PC-9 (cell line): ENCODE data around the gene ARL6IP1. TPM values are rescaled to one million over a fixed set of nuclear protein-coding genes. Genes with fewer than 3 reads are reported as not detected.

ENCODE experiments used
- Bru-seq: library from RNA; stranded (reverse); fragments of 400-500 nt; gene quantifications from one replicate; lab custom pipeline; 2021; lab: Mats Ljungman, UMichigan
- BruChase-seq, 2 experiments: library from RNA; stranded (reverse); fragments of 400-500 nt; gene quantifications; one replicate each; lab custom pipeline; 2021; lab: Mats Ljungman, UMichigan
- BruUV-seq: library from RNA; stranded (reverse); fragments of 400-500 nt; replicated peaks from 2 replicates; lab custom pipeline; 2021; lab: Mats Ljungman, UMichigan
- CTCF ChIA-PET: fragments of 300-600 bp; sonication (Branson Sonifier 250); formaldehyde crosslinking; loops from one replicate; lab custom pipeline; 2022; ENCODE audit warnings: antibody characterized with exemption; lab: Charles Lee
- POLR2A ChIA-PET: fragments of 300-600 bp; sonication (Branson Sonifier 250); formaldehyde crosslinking; loops from one replicate; lab custom pipeline; 2022; ENCODE audit warnings: antibody characterized with exemption; ENCODE audit not compliant: unreplicated experiment; lab: Charles Lee
- DNase-seq, 2 experiments: peaks; one replicate each; pipeline versions ENCODE4 v3.0.0 to v3.0.0-alpha.2; 2015 to 2022; ENCODE audit warnings: mixed read lengths in 1 of 2
- H2AFZ ChIP-seq: fragments of 200-600 bp; sonication (generic); 2 replicates; pipeline ENCODE4 v1.8.1; 2017; ENCODE audit warnings: antibody characterized with exemption
- H3F3A ChIP-seq: fragments of 200-600 bp; sonication (generic); 2 replicates; pipeline ENCODE4 v1.8.1; 2017; ENCODE audit warnings: antibody characterized with exemption, mild to moderate bottlenecking, low read depth; ENCODE audit not compliant: insufficient read depth
- H3K27ac ChIP-seq: fragments of 200-600 bp; sonication (generic); 2 replicates; pipeline ENCODE4 v1.6.1; 2016; ENCODE audit warnings: mixed run types
- H3K27me3 ChIP-seq: fragments of 200-600 bp; sonication (generic); 2 replicates; pipeline ENCODE4 v1.6.1; 2016; ENCODE audit warnings: low read depth, mixed run types; ENCODE audit not compliant: insufficient read depth
- H3K36me3 ChIP-seq: fragments of 200-600 bp; sonication (generic); 2 replicates; pipeline ENCODE4 v1.6.1; 2016; ENCODE audit warnings: low read depth, mixed run types
- H3K4me1 ChIP-seq: fragments of 200-600 bp; sonication (generic); replicated peaks from 2 replicates; pipeline ENCODE4 v1.6.1; 2016; ENCODE audit warnings: mixed run types; ENCODE audit not compliant: insufficient read depth
- H3K4me2 ChIP-seq: fragments of 200-600 bp; sonication (generic); 2 replicates; pipeline ENCODE4 v1.6.1; 2017; ENCODE audit warnings: mixed run types
- H3K4me3 ChIP-seq: fragments of 200-600 bp; sonication (generic); 2 replicates; pipeline ENCODE4 v1.6.1; 2016; ENCODE audit warnings: mixed run types
- H3K79me2 ChIP-seq: fragments of 200-600 bp; sonication (generic); 2 replicates; pipeline ENCODE4 v1.6.1; 2017; ENCODE audit warnings: low read depth, mixed run types
- H3K9me2 ChIP-seq: fragments of 200-600 bp; sonication (generic); 2 replicates; pipeline ENCODE4 v1.8.1; 2017; ENCODE audit warnings: mild to moderate bottlenecking; ENCODE audit not compliant: insufficient read depth
- H3K9me3 ChIP-seq: fragments of 200-600 bp; sonication (generic); 2 replicates; pipeline ENCODE4 v1.8.1; 2016; ENCODE audit warnings: low read depth; ENCODE audit not compliant: insufficient read depth
- H4K20me1 ChIP-seq: fragments of 200-600 bp; sonication (generic); 2 replicates; pipeline ENCODE4 v1.8.1; 2017; ENCODE audit not compliant: insufficient read depth
- EZH2 ChIP-seq: fragments of 200-600 bp; sonication (generic); IDR thresholded peaks from 2 replicates; pipeline ENCODE4 v1.8.0; 2017; ENCODE audit warnings: antibody characterized with exemption, low read depth
- intact Hi-C: fragments of 100-400 bp; cut with micrococcal nuclease; formaldehyde crosslinking; loops from one replicate; pipeline ENCODE4 v1.10.0; 2022; ENCODE audit not compliant: unreplicated experiment
- long read RNA-seq: library from polyadenylated mRNA; stranded (forward); transcript quantifications from one replicate; pipeline ENCODE4 v2.0.0, GENCODE V29; 2022
- total RNA-seq: library from RNA; stranded (reverse); gene quantifications from 2 replicates; pipeline ENCODE4 v1.2.3, GENCODE V29; 2021
- TF ChIP-seq, protein P1 (sequence below): fragments of 200-600 bp; sonication (generic); conservative IDR thresholded peaks from 2 replicates; pipeline ENCODE4 v1.6.1; 2017; ENCODE audit warnings: mixed run types, antibody characterized with exemption, mild to moderate bottlenecking, moderate library complexity

Gene ARL6IP1
- total RNA-seq (294 and 338 TPM in 2 replicates), Bru-seq, nascent RNA (percentile 99 among the genes with signal in this experiment), BruChase-seq, experiment 1, labeled RNA remaining after a 2-hour chase (percentile 100 among the genes with signal in this experiment), BruChase-seq, experiment 2, labeled RNA remaining after a 6-hour chase (percentile 100 among the genes with signal in this experiment)
- long read RNA-seq, transcript ARL6IP1-201 (6 exons, 2,409 nt): major isoform, 1,357 of 1,402 reads
- long read RNA-seq, partial matches to known transcripts: 30 of 1,402 reads
- long read RNA-seq, other reads (novel, unspliced or antisense): 10 of 1,402 reads

DNA sequence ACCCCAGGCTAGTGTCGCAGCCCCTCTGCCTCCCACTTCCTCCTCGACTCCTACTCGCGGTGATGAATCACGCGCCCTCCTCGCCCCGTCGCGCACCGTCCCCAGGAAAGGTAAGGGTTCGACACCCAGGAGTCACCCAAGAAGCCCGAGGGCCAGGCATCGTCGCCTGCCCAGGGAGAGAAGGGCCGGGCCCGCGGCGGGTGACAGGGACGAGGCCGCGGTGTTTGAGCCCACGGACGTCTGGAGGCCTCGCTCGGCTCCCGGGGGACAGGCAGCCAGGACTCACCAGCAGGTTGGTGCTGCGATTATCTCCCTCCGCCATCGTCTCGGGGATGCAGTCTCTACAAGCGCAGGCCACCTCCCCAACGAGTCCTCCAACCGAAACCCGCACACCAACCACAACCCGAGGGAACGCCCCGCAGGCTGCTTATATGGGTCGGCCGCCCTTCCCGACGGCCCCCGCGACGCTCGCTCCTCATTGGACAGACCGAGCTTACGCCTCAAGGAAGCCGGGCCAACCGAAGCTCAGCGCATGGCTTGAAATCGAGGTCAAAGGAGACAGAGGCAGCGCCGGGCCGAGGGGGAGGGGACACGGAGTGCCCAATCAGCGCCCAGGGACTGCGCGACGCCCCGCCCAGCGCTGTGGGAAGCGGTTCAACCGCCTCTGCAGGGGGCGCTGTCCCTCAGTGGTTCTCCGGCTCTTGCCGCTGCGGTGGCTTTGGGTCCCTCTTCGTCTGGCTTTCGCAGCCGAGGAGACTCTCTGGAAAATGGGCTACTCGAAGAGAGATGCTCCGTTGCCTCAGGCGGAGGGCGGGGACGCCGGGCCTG, at the start of gene ARL6IP1:
Gene ARL6IP1 (minus strand): TSS at position 405 of the 828 bp plus-strand sequence. CDS start 83 bp downstream, at position 322.
- peak within 1 kb of the TSS; percentile 85 for H3K27ac ChIP-seq
- POLR2A ChIA-PET: interaction anchor here (0.5 to 1.3 kb wide), 14 partner anchors 10 to 754 kb away, joined by 3 to 25 read pairs (median 4); partner anchors contain the start of genes RPS15A and VPS35L
- no TSS peak for BruUV-seq
- H3K4me1 ChIP-seq: peaks cover 48% of the 10 kb centered on the region
- CTCF ChIA-PET: interaction anchor here (0.5 to 1.4 kb wide), 7 partner anchors 9 to 575 kb away, joined by 3 to 10 read pairs (median 5); partner anchors contain the start of genes RPS15A and TMC7
- peak within 1 kb of the TSS; percentile 81 for H2AFZ ChIP-seq
- peaks cover 50% of the 10 kb centered on the region for H3K79me2 ChIP-seq
- no peaks in the 10 kb centered on the region for H3K9me2 ChIP-seq
- no peaks in the 10 kb centered on the region for H3K9me3 ChIP-seq
- peak within 1 kb of the TSS; percentile 98 for H3K4me3 ChIP-seq
- H3K36me3 ChIP-seq: peaks cover 16% of the 10 kb centered on the region
- H4K20me1 ChIP-seq: peaks cover 31% of the 10 kb centered on the region
- DNase-seq: peak; percentile 98 to 99
- peaks cover 40% of the 10 kb centered on the region for H3F3A ChIP-seq
- TF ChIP-seq, protein P1, sequence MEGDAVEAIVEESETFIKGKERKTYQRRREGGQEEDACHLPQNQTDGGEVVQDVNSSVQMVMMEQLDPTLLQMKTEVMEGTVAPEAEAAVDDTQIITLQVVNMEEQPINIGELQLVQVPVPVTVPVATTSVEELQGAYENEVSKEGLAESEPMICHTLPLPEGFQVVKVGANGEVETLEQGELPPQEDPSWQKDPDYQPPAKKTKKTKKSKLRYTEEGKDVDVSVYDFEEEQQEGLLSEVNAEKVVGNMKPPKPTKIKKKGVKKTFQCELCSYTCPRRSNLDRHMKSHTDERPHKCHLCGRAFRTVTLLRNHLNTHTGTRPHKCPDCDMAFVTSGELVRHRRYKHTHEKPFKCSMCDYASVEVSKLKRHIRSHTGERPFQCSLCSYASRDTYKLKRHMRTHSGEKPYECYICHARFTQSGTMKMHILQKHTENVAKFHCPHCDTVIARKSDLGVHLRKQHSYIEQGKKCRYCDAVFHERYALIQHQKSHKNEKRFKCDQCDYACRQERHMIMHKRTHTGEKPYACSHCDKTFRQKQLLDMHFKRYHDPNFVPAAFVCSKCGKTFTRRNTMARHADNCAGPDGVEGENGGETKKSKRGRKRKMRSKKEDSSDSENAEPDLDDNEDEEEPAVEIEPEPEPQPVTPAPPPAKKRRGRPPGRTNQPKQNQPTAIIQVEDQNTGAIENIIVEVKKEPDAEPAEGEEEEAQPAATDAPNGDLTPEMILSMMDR: peak; percentile 91
- no peak for TF ChIP-seq EZH2
- H3K4me2 ChIP-seq: peak within 1 kb of the TSS; percentile 98
- H3K27me3 ChIP-seq: no peaks in the 10 kb centered on the region
- intact Hi-C loops: loop anchor here (1.0 to 5.0 kb wide), 7 partner anchors 11 to 721 kb away; partner anchors contain the start of genes CCP110, COQ7, GDE1 and RPS15A

DNA sequence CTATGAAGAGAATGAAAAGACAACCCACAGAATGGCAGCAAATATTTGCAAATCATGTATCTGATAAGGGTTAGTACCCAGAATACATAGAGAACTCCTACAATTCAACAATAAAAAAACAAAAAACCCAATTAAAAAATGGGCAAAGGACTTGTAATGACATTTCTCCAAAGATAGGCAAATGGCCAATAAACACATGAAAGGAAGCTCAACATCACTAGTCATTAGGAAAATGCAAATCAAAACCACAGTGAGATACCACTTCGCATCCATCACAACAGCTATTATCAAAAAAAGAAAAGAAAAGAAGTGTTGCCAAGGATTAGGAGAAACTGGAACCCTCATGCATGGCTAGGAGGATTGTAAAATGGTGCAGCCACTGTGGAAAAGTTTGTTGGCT, 45.1 kb upstream of the ARL6IP1 start:
- Histone ChIP-seq H3K4me2 (no peak overlapping the region), H3F3A (peaks cover 33% of the 10 kb centered on the region), H3K4me3 (no peak overlapping the region), H4K20me1 (no peaks in the 10 kb centered on the region), H3K4me1 (no peaks in the 10 kb centered on the region), H3K36me3 (peaks cover 35% of the 10 kb centered on the region), H3K79me2 (no peaks in the 10 kb centered on the region; the same call in 1 of the 2 replicates), H3K27ac (no peak overlapping the region), H2AFZ (no peak overlapping the region), H3K9me2 (no peaks in the 10 kb centered on the region), H3K9me3 (no peaks in the 10 kb centered on the region), H3K27me3 (no peaks in the 10 kb centered on the region)
- TF ChIP-seq, protein P1: no peak
- no peak for TF ChIP-seq EZH2
- intact Hi-C loops: no loop called here
- DNase-seq: no peak
- ChIA-PET POLR2A (no interaction called here), CTCF (no interaction called here)
- no TSS peak for BruUV-seq

DNA sequence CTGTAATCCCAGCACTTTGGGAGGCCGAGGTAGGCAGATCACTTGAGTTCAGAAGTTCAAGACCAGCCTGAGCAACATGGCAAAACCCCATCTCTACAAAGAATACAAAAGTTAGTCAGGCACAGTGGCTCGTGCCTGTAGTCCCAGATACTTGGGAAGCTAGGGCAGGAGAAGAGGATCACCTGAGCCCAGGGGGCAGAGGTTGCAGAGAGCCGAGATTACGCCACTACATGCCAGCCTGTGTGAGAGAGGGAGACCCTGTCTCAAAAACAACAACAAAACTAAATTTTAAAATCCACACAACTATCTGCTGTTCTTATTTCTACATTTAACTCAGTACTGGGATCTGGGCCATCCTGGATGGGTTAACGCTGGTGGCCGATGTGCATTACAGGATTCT, 41.2 kb upstream of the ARL6IP1 start:
- no TSS peak for BruUV-seq
- ChIA-PET POLR2A (no interaction called here), CTCF (no interaction called here)
- Histone ChIP-seq H3F3A (peaks cover 26% of the 10 kb centered on the region; the same call in 1 of the 2 replicates), H3K9me3 (no peaks in the 10 kb centered on the region), H2AFZ (no peak overlapping the region), H3K9me2 (no peaks in the 10 kb centered on the region), H3K79me2 (no peaks in the 10 kb centered on the region; the same call in 1 of the 2 replicates), H3K27me3 (no peaks in the 10 kb centered on the region), H3K36me3 (peaks cover 45% of the 10 kb centered on the region; the same call in 1 of the 2 replicates), H4K20me1 (no peaks in the 10 kb centered on the region), H3K4me1 (no peaks in the 10 kb centered on the region), H3K4me2 (no peak overlapping the region), H3K4me3 (no peak overlapping the region), H3K27ac (no peak overlapping the region)
- TF ChIP-seq, protein P1: no peak
- no peak for TF ChIP-seq EZH2
- intact Hi-C loops: no loop called here
- DNase-seq: no peak
